GM12872 (cell line): ENCODE results near the gene SYT7.

Experiments
- CTCF ChIP-seq: IDR thresholded peaks from 3 replicates; pipeline ENCODE4 v1.5.1; 2011; ENCODE audit warnings: low read depth, mild to moderate bottlenecking, low read length, moderate library complexity; ENCODE audit not compliant: insufficient read depth

The SYT7 gene

GRCh38 chr11:61499816-61500491, 80.9 kb downstream of the SYT7 start:
- no peak for TF ChIP-seq CTCF

- no peak for TF ChIP-seq CTCF
Measured at GRCh38 chr11:61498767-61499341, 82.0 kb downstream of the SYT7 start.

- no peak for TF ChIP-seq CTCF
Measured at GRCh38 chr11:61497876-61498275, 83.0 kb downstream of the SYT7 start.

DNA sequence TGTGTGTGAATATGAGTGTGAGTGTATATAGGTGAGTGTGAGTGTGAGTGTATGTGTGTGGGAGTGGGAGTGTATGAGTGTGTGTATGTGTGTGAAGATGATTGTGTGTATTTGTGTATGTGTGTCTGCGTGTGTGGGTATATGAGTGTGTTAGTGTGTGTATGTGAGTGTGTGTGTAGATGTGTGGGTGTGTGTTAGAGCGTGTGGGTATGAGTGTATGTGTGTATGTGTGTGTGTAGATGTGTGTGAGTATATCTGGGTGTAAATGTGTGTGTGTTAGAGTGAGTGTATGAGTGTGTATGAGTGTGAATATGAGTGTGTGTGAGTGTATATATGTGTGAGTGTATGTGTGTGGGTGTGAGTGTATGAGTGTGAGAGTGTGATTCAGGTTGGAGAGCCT, 83.4 kb downstream of the SYT7 start:
- no peak for TF ChIP-seq CTCF

DNA sequence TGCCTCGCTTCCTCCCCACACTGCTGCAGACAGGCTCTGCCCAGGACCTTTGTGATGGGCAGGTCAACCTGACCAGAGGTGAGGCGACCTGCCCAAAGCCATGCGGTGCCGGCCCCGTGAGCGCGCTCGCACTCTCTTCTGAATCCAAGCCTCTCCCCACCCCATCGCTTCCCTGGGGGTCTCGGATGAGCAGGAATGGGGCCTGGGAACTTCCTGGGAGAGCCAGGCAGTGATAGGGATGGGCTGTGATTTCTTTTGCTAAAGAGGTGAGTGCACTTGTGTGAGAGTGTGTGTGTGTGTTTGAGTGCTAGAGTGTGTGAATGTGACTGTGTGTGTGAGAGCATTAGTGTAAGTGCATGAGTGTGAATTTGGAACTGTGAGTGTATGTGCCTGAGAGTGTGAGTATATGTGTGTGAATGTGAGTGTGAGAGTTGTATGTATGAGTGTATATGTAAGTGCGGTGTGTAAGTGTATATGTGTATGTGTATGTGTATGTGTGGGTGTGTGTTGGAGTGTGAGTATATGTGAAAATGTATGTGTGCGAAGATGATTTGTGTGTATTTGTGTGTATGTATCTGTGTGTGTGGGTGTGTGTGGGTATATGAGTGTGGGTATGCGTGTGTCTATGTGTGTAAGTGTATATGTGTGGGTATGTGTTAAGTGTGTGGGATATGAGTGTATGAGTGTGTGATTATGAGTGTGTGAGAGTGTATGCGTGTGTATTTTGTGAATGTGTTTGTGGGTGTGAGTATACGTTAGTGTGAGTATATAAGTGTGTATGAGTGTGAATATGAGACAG, 84.1 kb downstream of the SYT7 start:
- TF ChIP-seq CTCF: no peak

GRCh38 chr11:61495801-61496601, 84.9 kb downstream of the SYT7 start:
- TF ChIP-seq CTCF: no peak
